ENCODE measurements around the gene HSPB7. TPM values are rescaled to one million over a fixed set of nuclear protein-coding genes. Genes with fewer than 3 reads are reported as not detected.
"Not testable (repeated sequence)": the region's sequence is repeated elsewhere in the genome, so short reads cannot be mapped to it uniquely, and the experiment has no call there.

Gene HSPB7
- total RNA-seq, 2 donors from 2014 or later, result not detected

- H3K36me3 Mint-ChIP-seq; ATAC-seq; H3K4me1 Mint-ChIP-seq (ENCODE audit: low read depth in 2 of 2); H3K27ac Mint-ChIP-seq; H3K4me3 Mint-ChIP-seq; H3K27me3 Mint-ChIP-seq; DNase-seq (ENCODE audit: low spot score); H3K9me3 Mint-ChIP-seq: not testable (repeated sequence)
Observed at GRCh38 chr1:16056521-16056912, 38.7 kb upstream of the HSPB7 start.

- peak; percentile 71 for DNase-seq (ENCODE audit: low spot score)
- H3K27ac Mint-ChIP-seq, result no peak overlapping the region
- peaks cover 0 to 2% of the 10 kb centered on the region in 2 donors for H3K27me3 Mint-ChIP-seq
- no peaks in the 10 kb centered on the region for H3K9me3 Mint-ChIP-seq
- H3K4me3 Mint-ChIP-seq, result no peak overlapping the region
- H3K36me3 Mint-ChIP-seq, result no peaks in the 10 kb centered on the region
- ATAC-seq, result peak; percentile 87 to 89
- peaks cover 0 to 3% of the 10 kb centered on the region in 2 donors for H3K4me1 Mint-ChIP-seq (ENCODE audit: low read depth in 2 of 2)
Observed at GRCh38 chr1:16055613-16056520, 38.0 kb upstream of the HSPB7 start.

- peaks cover 6 to 7% of the 10 kb centered on the region in 2 donors for H3K27me3 Mint-ChIP-seq
Observed at GRCh38 chr1:16054598-16055540, 37.0 kb upstream of the HSPB7 start.

GRCh38 chr1:16053781-16054502, 36.1 kb upstream of the HSPB7 start:
- no peak overlapping the region for H3K27ac Mint-ChIP-seq
- H3K27me3 Mint-ChIP-seq, result peaks cover 10 to 11% of the 10 kb centered on the region in 2 donors
- no peak for DNase-seq (ENCODE audit: low spot score)
- H3K4me3 Mint-ChIP-seq, result no peak overlapping the region
- H3K4me1 Mint-ChIP-seq (ENCODE audit: low read depth in 2 of 2), result peaks cover 0 to 6% of the 10 kb centered on the region in 2 donors
- H3K36me3 Mint-ChIP-seq, result no peaks in the 10 kb centered on the region
- no peak for ATAC-seq
- H3K9me3 Mint-ChIP-seq, result no peaks in the 10 kb centered on the region

More at GRCh38 chr1:16054598-16055540, 37.0 kb upstream of the HSPB7 start:
- peaks cover 0 to 6% of the 10 kb centered on the region in 2 donors for H3K4me1 Mint-ChIP-seq (ENCODE audit: low read depth in 2 of 2)
- no peak overlapping the region for H3K27ac Mint-ChIP-seq
- H3K4me3 Mint-ChIP-seq, result no peak overlapping the region
- DNase-seq (ENCODE audit: low spot score), result no peak
- H3K36me3 Mint-ChIP-seq, result no peaks in the 10 kb centered on the region
- no peak for ATAC-seq
- no peaks in the 10 kb centered on the region for H3K9me3 Mint-ChIP-seq

GRCh38 chr1:16051949-16052348, 34.1 kb upstream of the HSPB7 start:
- not testable (repeated sequence) for H3K4me3 Mint-ChIP-seq; ATAC-seq; H3K36me3 Mint-ChIP-seq; H3K27ac Mint-ChIP-seq; H3K9me3 Mint-ChIP-seq; H3K4me1 Mint-ChIP-seq (ENCODE audit: low read depth in 2 of 2); DNase-seq (ENCODE audit: low spot score)
- peaks cover 10 to 11% of the 10 kb centered on the region in 2 donors for H3K27me3 Mint-ChIP-seq

- Mint-ChIP-seq H3K27me3 (peaks cover 10 to 11% of the 10 kb centered on the region in 2 donors), H3K9me3 (no peaks in the 10 kb centered on the region), H3K4me3 (no peak overlapping the region), H3K36me3 (no peaks in the 10 kb centered on the region), H3K4me1 (ENCODE audit: low read depth in 2 of 2) (peaks cover 0 to 3% of the 10 kb centered on the region in 2 donors), H3K27ac (no peak overlapping the region)
- ATAC-seq (no peak), DNase-seq (ENCODE audit: low spot score) (no peak)
Observed at GRCh38 chr1:16051039-16051438, 33.2 kb upstream of the HSPB7 start.

GRCh38 chr1:16050328-16050727, 32.5 kb upstream of the HSPB7 start:
- peaks cover 10 to 11% of the 10 kb centered on the region in 2 donors for H3K27me3 Mint-ChIP-seq
- H3K4me3 Mint-ChIP-seq, result no peak overlapping the region
- peaks cover 0 to 3% of the 10 kb centered on the region in 2 donors for H3K4me1 Mint-ChIP-seq (ENCODE audit: low read depth in 2 of 2)
- DNase-seq (ENCODE audit: low spot score) (no peak), ATAC-seq (no peak)
- H3K9me3 Mint-ChIP-seq, result no peaks in the 10 kb centered on the region
- no peaks in the 10 kb centered on the region for H3K36me3 Mint-ChIP-seq
- H3K27ac Mint-ChIP-seq, result no peak overlapping the region

- no peak overlapping the region for H3K4me3 Mint-ChIP-seq
- no peak for DNase-seq (ENCODE audit: low spot score)
- H3K27ac Mint-ChIP-seq, result no peak overlapping the region
- no peaks in the 10 kb centered on the region for H3K9me3 Mint-ChIP-seq
- H3K4me1 Mint-ChIP-seq (ENCODE audit: low read depth in 2 of 2), result peaks cover 0 to 3% of the 10 kb centered on the region in 2 donors
- H3K36me3 Mint-ChIP-seq, result no peaks in the 10 kb centered on the region
- ATAC-seq, result no peak
- peaks cover 10 to 11% of the 10 kb centered on the region in 2 donors for H3K27me3 Mint-ChIP-seq
Observed at GRCh38 chr1:16048573-16049189, 30.8 kb upstream of the HSPB7 start.

GRCh38 chr1:16047791-16048475, 30.1 kb upstream of the HSPB7 start:
- H3K27me3 Mint-ChIP-seq, result peaks cover 10 to 11% of the 10 kb centered on the region in 2 donors
- no peak overlapping the region for H3K4me3 Mint-ChIP-seq
- H3K9me3 Mint-ChIP-seq, result no peaks in the 10 kb centered on the region
- H3K27ac Mint-ChIP-seq, result no peak overlapping the region
- peaks cover 0 to 3% of the 10 kb centered on the region in 2 donors for H3K4me1 Mint-ChIP-seq (ENCODE audit: low read depth in 2 of 2)
- ATAC-seq (no peak), DNase-seq (ENCODE audit: low spot score) (no peak)
- no peaks in the 10 kb centered on the region for H3K36me3 Mint-ChIP-seq

- H3K36me3 Mint-ChIP-seq, result no peaks in the 10 kb centered on the region
- H3K9me3 Mint-ChIP-seq, result no peaks in the 10 kb centered on the region
- no peak overlapping the region for H3K27ac Mint-ChIP-seq
- DNase-seq (ENCODE audit: low spot score) (no peak), ATAC-seq (peak in 1 of 2 donors; percentile 2)
- H3K27me3 Mint-ChIP-seq, result peaks cover 10 to 11% of the 10 kb centered on the region in 2 donors
- H3K4me1 Mint-ChIP-seq (ENCODE audit: low read depth in 2 of 2), result peaks cover 0 to 3% of the 10 kb centered on the region in 2 donors
- no peak overlapping the region for H3K4me3 Mint-ChIP-seq
Observed at GRCh38 chr1:16046842-16047241, 29.0 kb upstream of the HSPB7 start.

- H3K27me3 Mint-ChIP-seq, result peaks cover 0 to 9% of the 10 kb centered on the region in 2 donors
- H3K9me3 Mint-ChIP-seq, result no peaks in the 10 kb centered on the region
- no peak overlapping the region for H3K4me3 Mint-ChIP-seq
- no peak overlapping the region for H3K27ac Mint-ChIP-seq
- DNase-seq (ENCODE audit: low spot score) (no peak), ATAC-seq (no peak)
- H3K36me3 Mint-ChIP-seq, result no peaks in the 10 kb centered on the region
- no peaks in the 10 kb centered on the region for H3K4me1 Mint-ChIP-seq (ENCODE audit: low read depth in 2 of 2)
Observed at GRCh38 chr1:16043950-16044349, 26.1 kb upstream of the HSPB7 start.

- no peaks in the 10 kb centered on the region for H3K4me1 Mint-ChIP-seq (ENCODE audit: low read depth in 2 of 2)
- no peak within 1 kb of the TSS for H3K27ac Mint-ChIP-seq
- ATAC-seq (no peak), DNase-seq (ENCODE audit: low spot score) (no peak)
- peaks cover 0 to 9% of the 10 kb centered on the region in 2 donors for H3K27me3 Mint-ChIP-seq
- no peak within 1 kb of the TSS for H3K4me3 Mint-ChIP-seq
- no peaks in the 10 kb centered on the region for H3K36me3 Mint-ChIP-seq
- H3K9me3 Mint-ChIP-seq, result no peaks in the 10 kb centered on the region
Observed at GRCh38 chr1:16043521-16043920, 25.7 kb upstream of the HSPB7 start, which contains the start of gene CLCNKB. CLCNKB (plus strand) TSS chr1:16043782; CDS start chr1:16044493, 711 bp downstream.
